G401 (cell line): ENCODE data around the gene AGPAT2. TPM values are rescaled to one million over a fixed set of nuclear protein-coding genes. Genes with fewer than 3 reads are reported as not detected.
"Not testable (repeated sequence)": the region's sequence is repeated elsewhere in the genome, so short reads cannot be mapped to it uniquely, and the experiment has no call there.

Experiments
- DNase-seq: peaks from one replicate; pipeline ENCODE4 v3.0.0-alpha.2; 2015; ENCODE audit warnings: low spot score
- in situ Hi-C: cut with HindIII; loops from 2 replicates; pipeline ENCODE4 v1.10.0; 2016; ENCODE audit warnings: low sequenced_read_pairs, mixed read lengths
- total RNA-seq: library from RNA; depleted of rRNA; stranded (reverse); fragments of >200 nt; shearing (Covaris generic); gene quantifications from 2 replicates; pipeline ENCODE4 v1.2.3, GENCODE V29; 2014

Gene AGPAT2
- total RNA-seq, 1 experiment from 2014 or later, result 128 TPM

- in situ Hi-C loops, result no loop called here
- DNase-seq, result peak; percentile 63
Observed at GRCh38 chr9:136721339-136722092, 34.3 kb upstream of the AGPAT2 start.

GRCh38 chr9:136720898-136721338 is 33.7 kb upstream of the AGPAT2 start:
- DNase-seq, result no peak
- in situ Hi-C loops, result no loop called here

- in situ Hi-C loops, result no loop called here
- peak; percentile 52 for DNase-seq
Observed at GRCh38 chr9:136720251-136720897, 33.1 kb upstream of the AGPAT2 start.

- in situ Hi-C loops, result no loop called here
- DNase-seq, result peak; percentile 39
Observed at GRCh38 chr9:136719195-136719880, 32.1 kb upstream of the AGPAT2 start.

GRCh38 chr9:136718345-136719194 is 31.3 kb upstream of the AGPAT2 start:
- no peak for DNase-seq
- in situ Hi-C loops, result no loop called here

DNA sequence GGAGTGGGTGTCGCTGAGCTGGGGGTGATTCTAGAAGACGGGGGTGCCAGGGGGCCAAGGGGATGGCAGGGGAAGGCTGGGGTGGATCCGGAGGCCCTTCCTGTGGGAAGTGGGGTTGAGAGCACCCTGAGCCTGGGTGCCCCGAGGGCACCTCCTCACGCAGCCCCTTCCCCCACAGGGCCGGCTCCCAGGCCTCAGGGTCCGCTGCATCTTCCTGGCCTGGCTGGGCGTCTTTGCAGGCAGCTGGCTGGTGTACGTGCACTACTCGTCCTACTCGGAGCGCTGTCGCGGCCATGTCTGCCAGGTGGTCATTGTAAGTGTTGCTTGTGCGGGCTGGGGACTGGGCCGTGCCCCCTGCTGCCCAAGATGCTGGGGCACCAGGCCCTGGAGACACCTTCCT is 30.1 kb upstream of the AGPAT2 start:
- in situ Hi-C loops, result no loop called here
- no peak for DNase-seq

DNA sequence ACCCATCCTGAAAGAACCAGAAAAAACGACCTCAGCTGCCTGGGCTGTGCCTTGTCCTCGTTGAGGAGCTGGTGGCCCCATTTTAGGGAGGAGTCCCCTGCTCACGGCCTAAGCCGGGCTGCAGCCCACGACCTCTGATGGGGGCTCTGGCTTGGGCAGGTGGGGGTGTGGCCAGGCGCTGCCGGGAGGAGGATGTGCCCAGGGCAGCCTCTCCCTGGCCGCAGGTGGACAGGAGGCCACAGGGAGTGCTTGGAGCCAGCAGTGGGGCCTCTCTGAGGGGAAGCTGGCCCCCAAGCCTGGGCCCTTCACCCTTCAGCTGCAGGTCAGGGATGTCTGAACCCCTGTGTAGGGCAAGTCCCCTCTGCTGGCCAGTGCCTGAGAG is 27.6 kb upstream of the AGPAT2 start:
- no peak for DNase-seq
- in situ Hi-C loops, result no loop called here

DNA sequence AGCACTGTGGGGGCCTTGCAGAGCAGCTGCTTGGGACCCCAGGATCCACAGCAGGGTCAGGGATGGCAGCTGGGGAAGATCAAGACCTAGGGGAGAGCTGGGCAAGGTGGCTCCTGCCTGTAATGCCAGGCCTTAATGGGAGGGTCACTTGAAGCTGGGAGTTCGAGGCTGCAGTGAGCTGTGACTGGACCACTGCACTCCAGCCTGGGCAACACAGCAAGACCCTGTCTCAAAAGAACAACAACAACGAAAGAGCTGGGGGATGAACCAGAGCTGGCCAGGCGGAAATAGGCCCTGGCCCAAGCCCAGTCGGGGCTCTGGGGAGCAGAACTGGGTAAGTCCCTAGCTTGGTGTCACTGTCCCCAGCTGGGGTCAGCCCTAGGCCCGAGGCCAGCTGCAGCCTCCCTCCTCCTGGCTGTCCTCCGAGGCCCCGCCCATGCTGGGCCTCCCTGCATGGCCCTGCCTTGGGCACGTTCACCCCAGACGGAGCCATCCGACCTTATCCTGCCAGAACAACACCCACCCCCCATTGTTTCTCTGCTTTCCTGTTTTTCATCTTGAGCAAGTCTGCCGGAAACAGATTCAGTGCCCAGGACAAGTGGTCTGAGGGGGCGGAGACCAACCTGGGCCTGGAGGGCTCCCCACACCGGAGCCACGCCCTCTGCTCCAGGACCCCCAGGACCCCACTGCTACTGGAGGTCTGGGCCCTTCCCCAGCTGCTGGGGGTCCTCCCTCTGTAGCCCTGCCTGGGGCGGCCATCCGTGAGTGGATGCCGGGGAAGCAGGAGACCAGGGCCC is 27.0 kb upstream of the AGPAT2 start:
- no peak for DNase-seq
- in situ Hi-C loops, result no loop called here

DNA sequence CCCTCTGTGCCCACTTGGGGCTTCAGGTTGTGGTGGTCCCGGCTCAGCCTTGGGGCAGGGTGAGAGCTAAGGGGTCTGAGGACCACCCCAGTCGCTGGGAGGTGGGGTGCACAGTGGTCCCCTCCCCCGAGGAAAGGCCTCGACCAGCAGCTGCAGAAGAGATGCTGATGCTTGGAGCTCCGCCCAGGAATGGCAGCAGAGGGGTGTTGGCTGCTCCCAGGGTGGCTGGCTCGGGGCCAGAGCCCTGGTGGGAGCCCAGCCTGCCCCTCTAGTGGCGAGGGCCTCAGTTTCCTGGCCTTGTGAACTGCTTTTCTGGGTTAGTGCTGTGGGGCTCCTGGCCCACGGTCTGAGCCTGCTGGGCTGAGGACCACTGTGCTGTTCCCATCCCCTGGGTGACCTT is 26.3 kb upstream of the AGPAT2 start:
- in situ Hi-C loops, result no loop called here
- no peak for DNase-seq

GRCh38 chr9:136712690-136713544 is 25.7 kb upstream of the AGPAT2 start:
- no peak for DNase-seq

DNA sequence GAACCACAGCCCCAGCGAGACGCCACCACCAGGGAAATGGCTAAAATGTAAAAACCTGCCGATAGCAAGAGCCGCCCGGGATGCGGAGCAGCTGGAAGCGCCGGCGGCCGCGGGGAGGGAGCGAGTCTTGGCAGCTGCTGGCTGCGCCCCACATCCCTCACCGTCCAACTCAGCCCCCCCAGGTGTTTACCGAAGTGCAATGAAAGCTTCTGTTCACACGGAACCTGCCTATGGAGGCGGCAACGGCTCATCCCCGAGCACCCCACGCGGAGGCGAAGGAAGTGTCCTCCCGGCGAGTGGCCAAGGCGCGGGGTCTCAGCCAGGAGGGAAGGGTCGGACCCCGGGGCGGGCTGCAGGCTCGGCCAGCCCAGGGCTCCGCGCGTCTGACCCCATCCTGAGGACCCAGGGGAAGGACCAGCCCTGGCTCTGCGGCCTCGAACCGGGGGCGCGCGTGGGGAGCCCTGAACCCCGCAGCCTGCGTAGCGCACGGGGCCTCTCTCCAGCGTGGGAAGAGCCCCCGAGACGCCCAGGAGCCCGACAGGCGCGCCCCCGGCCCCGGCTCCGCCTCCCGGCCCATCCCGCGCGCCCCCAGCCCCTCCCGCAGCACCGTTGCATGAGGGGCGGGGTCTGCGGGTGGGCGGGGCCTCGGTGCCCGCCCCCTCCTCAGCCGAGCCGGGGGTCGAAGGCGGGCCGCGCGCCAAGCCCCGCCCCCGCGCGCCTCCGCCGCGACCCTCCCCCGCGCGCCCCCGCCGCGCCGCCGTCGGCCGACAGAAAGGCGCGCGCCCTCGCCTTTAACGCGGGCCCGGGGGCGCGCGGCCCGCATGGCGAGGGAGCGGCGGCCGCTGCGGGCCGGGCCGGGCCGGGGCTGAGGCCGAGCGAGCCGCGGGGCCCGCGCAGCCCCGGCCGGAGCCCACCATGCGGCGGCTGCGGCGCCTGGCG is 24.8 kb upstream of the AGPAT2 start, which contains the start of gene DIPK1B:
DIPK1B (plus strand) TSS at position 822 of the 939 bp plus-strand sequence; CDS start at position 916, 94 bp downstream.
- no peak for DNase-seq
- in situ Hi-C loops, result no loop called here

More at GRCh38 chr9:136712690-136713544, 25.7 kb upstream of the AGPAT2 start:
- in situ Hi-C loops, result no loop called here

DNA sequence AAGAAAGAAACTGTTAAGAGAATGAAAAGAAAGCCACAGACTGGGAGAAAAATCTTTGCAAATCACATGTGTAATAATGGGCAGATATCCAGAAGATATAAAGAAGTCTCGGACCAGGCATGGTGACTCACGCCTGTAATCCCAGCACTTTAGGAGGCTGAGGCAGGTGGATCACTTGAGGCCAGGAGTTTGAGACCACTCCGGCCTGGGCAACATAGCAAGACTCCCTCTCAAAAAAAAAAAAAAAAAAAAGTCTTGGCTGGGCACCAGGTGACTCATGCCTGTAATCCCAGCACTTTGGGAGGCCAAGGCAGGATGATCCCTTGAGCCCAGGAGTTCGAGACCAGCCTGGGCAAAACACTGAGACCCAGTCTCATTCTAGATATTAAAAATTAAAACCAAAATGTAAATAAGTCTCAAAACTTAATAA is 24.0 kb upstream of the AGPAT2 start:
- in situ Hi-C loops, DNase-seq: not testable (repeated sequence)

DNA sequence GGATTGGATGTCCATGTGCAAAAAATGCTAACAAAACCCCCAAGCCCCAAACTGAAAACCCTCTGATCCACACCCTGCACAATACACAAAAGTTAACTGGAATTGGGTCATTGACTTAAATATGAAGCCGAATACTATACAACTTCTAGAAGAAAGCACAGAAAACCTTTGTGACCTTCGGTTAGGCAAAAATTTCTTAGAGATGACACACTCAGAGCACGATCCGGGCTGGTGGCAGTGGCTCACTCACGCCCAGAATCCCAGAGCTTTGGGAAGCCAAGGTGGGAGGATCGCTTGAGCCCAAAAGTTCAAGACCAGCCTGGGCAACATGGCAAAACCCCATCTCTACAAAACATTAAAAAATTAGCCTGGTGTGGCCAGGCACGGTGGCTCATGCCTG is 23.3 kb upstream of the AGPAT2 start:
- no peak for DNase-seq
- in situ Hi-C loops, result no loop called here

DNA sequence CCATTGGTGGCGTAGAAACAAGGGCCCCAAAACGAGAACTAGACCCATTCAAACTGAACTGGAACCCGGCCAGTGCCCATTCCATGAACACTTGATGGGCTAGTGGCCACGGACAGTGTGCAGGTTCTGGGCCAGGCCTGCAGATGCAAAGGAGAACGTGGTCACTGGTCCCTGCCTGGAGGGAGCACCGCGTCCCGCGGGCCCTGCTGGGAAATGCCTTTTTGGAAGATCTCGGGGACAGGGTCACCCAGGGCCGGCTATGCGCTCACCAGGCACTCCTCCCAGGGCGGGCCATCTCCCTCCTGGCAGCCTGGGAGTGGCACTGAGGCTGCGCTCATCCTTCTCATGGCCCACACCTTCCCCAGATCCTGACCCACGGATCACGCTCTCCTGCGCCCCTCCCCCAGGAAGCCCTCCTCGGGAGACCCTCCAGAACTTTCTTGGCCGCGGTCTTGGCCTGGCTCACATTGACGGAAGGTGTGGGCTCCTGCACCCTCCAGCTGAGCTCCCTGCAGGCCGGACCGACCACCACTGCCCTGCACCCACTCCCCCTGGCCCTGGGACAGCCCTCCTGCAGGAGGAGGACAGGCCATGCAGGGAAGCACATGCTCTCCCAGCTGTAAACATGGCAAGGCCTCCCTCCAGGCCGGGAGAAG is 22.3 kb upstream of the AGPAT2 start:
- in situ Hi-C loops, result no loop called here
- no peak for DNase-seq

GRCh38 chr9:136707849-136708517 is 20.7 kb upstream of the AGPAT2 start:
- no peak for DNase-seq
- in situ Hi-C loops, result no loop called here

DNA sequence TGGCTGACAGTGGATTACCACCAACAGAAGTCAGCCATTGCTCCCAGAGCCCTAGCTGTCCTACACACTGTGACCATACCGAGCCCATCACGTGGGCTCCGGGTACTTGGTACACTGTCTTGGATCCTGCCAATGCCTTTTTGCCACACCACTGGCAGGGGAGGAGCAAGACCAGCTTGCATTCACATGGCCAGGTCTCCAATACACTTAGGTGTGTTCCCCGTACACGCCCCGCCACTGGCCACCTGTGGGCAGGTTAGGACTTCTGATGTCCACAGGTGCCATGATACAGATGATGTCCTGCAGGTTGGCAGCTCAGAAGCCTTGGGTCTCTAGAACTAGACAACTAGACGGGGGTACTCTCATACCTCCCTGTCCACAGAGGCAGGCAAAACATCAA is 19.8 kb upstream of the AGPAT2 start:
- DNase-seq, result no peak
- in situ Hi-C loops, result no loop called here
